H1 (cell line): ENCODE data around the gene SULF2.

Experiments used
- JUND ChIP-seq: IDR thresholded peaks from 2 replicates; pipeline ENCODE4 v1.6.1; 2011; ENCODE audit warnings: mild to moderate bottlenecking, improper control_type of control experiment, low read length
- POLR2A ChIP-seq, 2 experiments: IDR thresholded peaks; 1 replicate in 1 of 2; 2 replicates in 1 of 2; pipeline ENCODE4 v1.6.1; 2011; ENCODE audit warnings: low read depth in 2 of 2, low read length in 2 of 2, mild to moderate bottlenecking in 2 of 2; ENCODE audit errors: control extremely low read depth in 1 of 2
- POLR2AphosphoS5 ChIP-seq: IDR thresholded peaks from 2 replicates; pipeline ENCODE4 v1.6.1; 2011; ENCODE audit warnings: low read depth, low read length
- TBP ChIP-seq: IDR thresholded peaks from 2 replicates; pipeline ENCODE4 v1.6.1; 2011; ENCODE audit warnings: low read depth, low read length, improper control_type of control experiment
- YY1 ChIP-seq: IDR thresholded peaks from 2 replicates; pipeline ENCODE4 v1.6.1; 2011; ENCODE audit warnings: low read depth, mild to moderate bottlenecking, low read length
- ZNF274 ChIP-seq: IDR thresholded peaks from 2 replicates; pipeline ENCODE4 v1.7.0; 2012; ENCODE audit warnings: low read length, borderline replicate concordance; ENCODE audit errors: extremely low read depth
- TF ChIP-seq, protein P1 (sequence below): IDR thresholded peaks from 2 replicates; pipeline ENCODE4 v1.6.1; 2011; ENCODE audit warnings: low read length, improper control_type of control experiment
- TF ChIP-seq, protein P2 (sequence below), 3 experiments: IDR thresholded peaks; 1 replicate in 2 of 3; 2 replicates in 1 of 3; pipeline versions ENCODE4 v1.5.1 to v1.6.1; 2011; ENCODE audit warnings: low read length in 3 of 3, mild to moderate bottlenecking in 3 of 3, inconsistent platforms in 2 of 3, low read depth in 1 of 3, moderate library complexity in 1 of 3; ENCODE audit not compliant: insufficient read depth in 1 of 3; ENCODE audit errors: control extremely low read depth in 1 of 3

DNA sequence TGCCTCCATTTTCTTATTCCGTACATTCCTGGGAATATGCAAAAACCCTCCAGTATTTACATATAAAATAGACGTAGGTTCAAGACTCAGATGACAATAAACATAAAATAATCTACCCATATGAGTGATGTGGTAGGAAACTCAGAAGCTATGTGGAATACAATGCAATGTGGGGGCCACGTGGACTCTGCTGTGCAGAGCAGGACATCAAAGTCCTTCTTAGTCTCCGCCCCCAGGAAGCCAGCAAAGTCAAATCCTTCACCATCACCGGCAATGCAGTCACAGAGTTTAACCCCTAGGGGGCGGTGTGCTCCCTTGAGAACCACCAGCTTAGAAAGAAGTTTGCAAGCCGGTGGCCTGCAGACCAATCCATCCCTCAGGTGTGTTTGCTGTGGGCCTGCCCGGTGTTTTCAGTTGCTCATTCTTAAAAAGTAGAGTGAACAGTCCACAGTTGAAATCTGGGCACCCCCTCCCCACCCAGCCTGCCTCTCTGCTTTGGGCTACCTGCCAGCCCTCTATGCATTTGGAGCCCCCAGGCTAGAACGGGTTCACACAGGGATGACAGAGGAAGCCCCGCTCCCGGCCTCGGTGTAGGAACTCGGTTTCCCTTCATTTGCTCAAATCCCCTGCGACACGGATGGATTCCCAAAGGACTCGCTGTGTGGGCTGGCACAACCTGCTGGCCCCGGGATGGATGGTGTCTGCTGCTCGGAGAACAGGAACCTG is 59.9 kb downstream of the SULF2 start:
- TF ChIP-seq POLR2A (IDR thresholded peaks at IDR 0.05; ENCODE audit: control extremely low read depth in 1 of 2, low read depth in 2 of 2, low read length in 2 of 2) (no peak), POLR2AphosphoS5 (no peak), ZNF274 (no peak), TBP (no peak), YY1 (no peak), JUND (0 out of 2 replicates have a peak, but pooled peaks have one; percentile 34)
- TF ChIP-seq, protein P1, sequence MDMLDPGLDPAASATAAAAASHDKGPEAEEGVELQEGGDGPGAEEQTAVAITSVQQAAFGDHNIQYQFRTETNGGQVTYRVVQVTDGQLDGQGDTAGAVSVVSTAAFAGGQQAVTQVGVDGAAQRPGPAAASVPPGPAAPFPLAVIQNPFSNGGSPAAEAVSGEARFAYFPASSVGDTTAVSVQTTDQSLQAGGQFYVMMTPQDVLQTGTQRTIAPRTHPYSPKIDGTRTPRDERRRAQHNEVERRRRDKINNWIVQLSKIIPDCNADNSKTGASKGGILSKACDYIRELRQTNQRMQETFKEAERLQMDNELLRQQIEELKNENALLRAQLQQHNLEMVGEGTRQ, result no peak
- TF ChIP-seq, protein P2, sequence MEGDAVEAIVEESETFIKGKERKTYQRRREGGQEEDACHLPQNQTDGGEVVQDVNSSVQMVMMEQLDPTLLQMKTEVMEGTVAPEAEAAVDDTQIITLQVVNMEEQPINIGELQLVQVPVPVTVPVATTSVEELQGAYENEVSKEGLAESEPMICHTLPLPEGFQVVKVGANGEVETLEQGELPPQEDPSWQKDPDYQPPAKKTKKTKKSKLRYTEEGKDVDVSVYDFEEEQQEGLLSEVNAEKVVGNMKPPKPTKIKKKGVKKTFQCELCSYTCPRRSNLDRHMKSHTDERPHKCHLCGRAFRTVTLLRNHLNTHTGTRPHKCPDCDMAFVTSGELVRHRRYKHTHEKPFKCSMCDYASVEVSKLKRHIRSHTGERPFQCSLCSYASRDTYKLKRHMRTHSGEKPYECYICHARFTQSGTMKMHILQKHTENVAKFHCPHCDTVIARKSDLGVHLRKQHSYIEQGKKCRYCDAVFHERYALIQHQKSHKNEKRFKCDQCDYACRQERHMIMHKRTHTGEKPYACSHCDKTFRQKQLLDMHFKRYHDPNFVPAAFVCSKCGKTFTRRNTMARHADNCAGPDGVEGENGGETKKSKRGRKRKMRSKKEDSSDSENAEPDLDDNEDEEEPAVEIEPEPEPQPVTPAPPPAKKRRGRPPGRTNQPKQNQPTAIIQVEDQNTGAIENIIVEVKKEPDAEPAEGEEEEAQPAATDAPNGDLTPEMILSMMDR (IDR thresholded peaks at IDR 0.05; ENCODE audit: control extremely low read depth in 1 of 3, insufficient read depth in 1 of 3, low read depth in 1 of 3, low read length in 3 of 3), result peak; percentile 79 to 94 (median 84)
